ENCODE data around the gene ATP13A4. TPM values are rescaled to one million over a fixed set of nuclear protein-coding genes. Genes with fewer than 3 reads are reported as not detected.

The ATP13A4 gene
- total RNA-seq, 4 donors from 2014 or later, result 18.7 to 75.0 (median 35.3) TPM

GRCh38 chr3:193488741-193489140, 66.0 kb downstream of the ATP13A4 start:
- H3K27me3 ChIP-seq, result no peaks in the 10 kb centered on the region
- no peak for TF ChIP-seq POLR2A (IDR thresholded peaks at IDR 0.05)
- TF ChIP-seq POLR2AphosphoS5 (IDR thresholded peaks at IDR 0.05), result no peak
- no peak for TF ChIP-seq CTCF (IDR thresholded peaks at IDR 0.05)
- H3K9me3 ChIP-seq, result no peaks in the 10 kb centered on the region
- 90% methylated on average over 5 of the region's 5 CpGs for WGBS
- H3K27ac ChIP-seq, result no peak overlapping the region
- no peak for DNase-seq (ENCODE audit: low spot score in 2 of 2)
- H3K36me3 ChIP-seq, result no peaks in the 10 kb centered on the region
- no peaks in the 10 kb centered on the region for H3K4me1 ChIP-seq
- no peak overlapping the region for H3K4me3 ChIP-seq

- no peaks in the 10 kb centered on the region for H3K4me1 ChIP-seq
- H3K9me3 ChIP-seq, result no peaks in the 10 kb centered on the region
- TF ChIP-seq CTCF (IDR thresholded peaks at IDR 0.05) (no peak), EP300 (IDR thresholded peaks at IDR 0.05) (no peak), POLR2AphosphoS5 (IDR thresholded peaks at IDR 0.05) (no peak), POLR2A (IDR thresholded peaks at IDR 0.05) (no peak)
- H3K27ac ChIP-seq, result no peak overlapping the region
- DNase-seq (ENCODE audit: low spot score in 2 of 2), result no peak
- WGBS, result 70% methylated on average over 1 of the region's 1 CpG
- H3K36me3 ChIP-seq, result no peaks in the 10 kb centered on the region
- H3K4me3 ChIP-seq, result no peak overlapping the region
- H3K27me3 ChIP-seq, result no peaks in the 10 kb centered on the region
These were observed 70.6 kb downstream of the ATP13A4 start for GRCh38 chr3:193483988-193484539.

GRCh38 chr3:193481436-193481835, 73.3 kb downstream of the ATP13A4 start:
- no peak overlapping the region for H3K4me3 ChIP-seq
- no peaks in the 10 kb centered on the region for H3K9me3 ChIP-seq
- 46% methylated on average over 1 of the region's 1 CpG for WGBS
- H3K4me1 ChIP-seq, result no peaks in the 10 kb centered on the region
- H3K27me3 ChIP-seq, result no peaks in the 10 kb centered on the region
- no peak overlapping the region for H3K27ac ChIP-seq
- TF ChIP-seq POLR2AphosphoS5 (IDR thresholded peaks at IDR 0.05) (no peak), EP300 (IDR thresholded peaks at IDR 0.05) (no peak), POLR2A (IDR thresholded peaks at IDR 0.05) (no peak), CTCF (IDR thresholded peaks at IDR 0.05) (no peak)
- H3K36me3 ChIP-seq, result no peaks in the 10 kb centered on the region
- DNase-seq (ENCODE audit: low spot score in 2 of 2), result no peak

GRCh38 chr3:193474446-193474845, 80.2 kb downstream of the ATP13A4 start:
- DNase-seq (ENCODE audit: low spot score in 2 of 2), result no peak
- Histone ChIP-seq H3K9me3 (no peaks in the 10 kb centered on the region), H3K36me3 (no peaks in the 10 kb centered on the region), H3K4me1 (no peaks in the 10 kb centered on the region), H3K27me3 (no peaks in the 10 kb centered on the region), H3K4me3 (no peak overlapping the region), H3K27ac (no peak overlapping the region)
- no peak for TF ChIP-seq EP300 (IDR thresholded peaks at IDR 0.05)
- TF ChIP-seq CTCF (IDR thresholded peaks at IDR 0.05), result no peak
- no peak for TF ChIP-seq POLR2A (IDR thresholded peaks at IDR 0.05)
- TF ChIP-seq POLR2AphosphoS5 (IDR thresholded peaks at IDR 0.05), result no peak
- WGBS, result 81% methylated on average over 4 of the region's 4 CpGs

GRCh38 chr3:193470710-193471109, 84.0 kb downstream of the ATP13A4 start:
- Histone ChIP-seq H3K9me3 (no peaks in the 10 kb centered on the region), H3K27me3 (no peaks in the 10 kb centered on the region), H3K27ac (no peak overlapping the region), H3K36me3 (no peaks in the 10 kb centered on the region), H3K4me1 (no peaks in the 10 kb centered on the region), H3K4me3 (no peak overlapping the region)
- 57% methylated on average over 6 of the region's 6 CpGs for WGBS
- TF ChIP-seq POLR2A (IDR thresholded peaks at IDR 0.05) (no peak), POLR2AphosphoS5 (IDR thresholded peaks at IDR 0.05) (no peak), EP300 (IDR thresholded peaks at IDR 0.05) (no peak), CTCF (IDR thresholded peaks at IDR 0.05) (no peak)
- DNase-seq (ENCODE audit: low spot score in 2 of 2), result no peak
